Measurements from ENCODE around the gene ILDR2.

GRCh38 chr1:166870584-166870983 is 104.8 kb downstream of the ILDR2 start:
- TF ChIP-seq POLR2A (IDR thresholded peaks at IDR 0.05; ENCODE audit: low read depth) (no peak), CTCF (IDR thresholded peaks at IDR 0.05) (no peak)

All from esophagus muscularis mucosa (tissue), 3 donors.